22Rv1 (cell line): ENCODE data around the gene CALHM2.

ENCODE experiments used
- H3K27ac ChIP-seq: fragments of 450-650 bp; 2 replicates; pipeline ENCODE4 v1.5.1; 2017
- ZFX ChIP-seq: fragments of 450-650 bp; IDR thresholded peaks from 2 replicates; pipeline ENCODE4 v1.6.1; 2017; ENCODE audit warnings: antibody characterized with exemption, borderline replicate concordance
- TF ChIP-seq, protein P1 (sequence below): fragments of 450-650 bp; IDR thresholded peaks from 2 replicates; pipeline ENCODE4 v1.5.1; 2017; ENCODE audit warnings: mild to moderate bottlenecking

The CALHM2 gene

GRCh38 chr10:103441206-103441605 is 11.0 kb downstream of the CALHM2 start:
- H3K27ac ChIP-seq, result no peak overlapping the region
- TF ChIP-seq ZFX, result no peak
- TF ChIP-seq, protein P1, sequence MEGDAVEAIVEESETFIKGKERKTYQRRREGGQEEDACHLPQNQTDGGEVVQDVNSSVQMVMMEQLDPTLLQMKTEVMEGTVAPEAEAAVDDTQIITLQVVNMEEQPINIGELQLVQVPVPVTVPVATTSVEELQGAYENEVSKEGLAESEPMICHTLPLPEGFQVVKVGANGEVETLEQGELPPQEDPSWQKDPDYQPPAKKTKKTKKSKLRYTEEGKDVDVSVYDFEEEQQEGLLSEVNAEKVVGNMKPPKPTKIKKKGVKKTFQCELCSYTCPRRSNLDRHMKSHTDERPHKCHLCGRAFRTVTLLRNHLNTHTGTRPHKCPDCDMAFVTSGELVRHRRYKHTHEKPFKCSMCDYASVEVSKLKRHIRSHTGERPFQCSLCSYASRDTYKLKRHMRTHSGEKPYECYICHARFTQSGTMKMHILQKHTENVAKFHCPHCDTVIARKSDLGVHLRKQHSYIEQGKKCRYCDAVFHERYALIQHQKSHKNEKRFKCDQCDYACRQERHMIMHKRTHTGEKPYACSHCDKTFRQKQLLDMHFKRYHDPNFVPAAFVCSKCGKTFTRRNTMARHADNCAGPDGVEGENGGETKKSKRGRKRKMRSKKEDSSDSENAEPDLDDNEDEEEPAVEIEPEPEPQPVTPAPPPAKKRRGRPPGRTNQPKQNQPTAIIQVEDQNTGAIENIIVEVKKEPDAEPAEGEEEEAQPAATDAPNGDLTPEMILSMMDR, result no peak

DNA sequence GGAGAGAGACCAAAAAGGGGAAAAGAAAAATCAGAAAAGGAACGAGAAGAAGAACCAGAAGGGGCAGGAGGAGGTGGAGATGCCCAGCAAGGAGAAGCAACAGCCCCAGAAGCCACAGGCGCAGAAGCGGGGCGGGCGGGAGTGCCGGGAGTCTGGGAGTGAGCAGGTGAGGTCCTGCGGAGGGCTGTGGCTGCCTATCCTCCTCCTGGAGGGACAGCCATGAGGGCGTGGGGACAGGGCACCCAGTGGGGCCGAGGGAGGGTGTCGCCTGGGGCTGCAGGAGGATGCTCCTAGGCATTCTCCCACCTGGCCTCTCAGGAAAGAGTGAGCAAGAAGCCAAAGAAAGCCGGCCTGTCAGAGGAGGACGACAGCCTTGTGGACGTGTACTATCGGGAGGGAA is 11.8 kb downstream of the CALHM2 start:
- H3K27ac ChIP-seq, result no peak overlapping the region
- TF ChIP-seq, protein P1, result no peak
- no peak for TF ChIP-seq ZFX

DNA sequence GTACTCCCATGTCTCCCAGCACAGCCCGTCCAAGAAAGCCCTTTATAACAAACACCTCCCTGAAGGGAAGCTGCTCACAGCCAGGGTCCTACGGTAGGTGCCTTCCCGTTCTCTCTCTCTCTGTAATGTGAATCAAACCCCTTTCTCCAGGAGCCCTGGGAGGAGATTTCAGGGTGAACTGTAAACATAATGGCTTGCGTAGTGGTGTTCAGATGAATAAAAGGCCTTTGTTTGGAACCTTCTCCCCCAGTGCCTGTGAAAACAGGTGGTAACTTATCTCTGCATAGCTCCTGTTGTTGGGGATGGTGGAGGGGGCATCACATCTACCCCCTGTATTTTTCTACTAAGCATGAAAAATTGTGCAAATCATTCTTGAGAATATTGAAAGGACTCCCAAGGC is 12.4 kb downstream of the CALHM2 start:
- no peak overlapping the region for H3K27ac ChIP-seq
- TF ChIP-seq, protein P1, result no peak
- no peak for TF ChIP-seq ZFX

DNA sequence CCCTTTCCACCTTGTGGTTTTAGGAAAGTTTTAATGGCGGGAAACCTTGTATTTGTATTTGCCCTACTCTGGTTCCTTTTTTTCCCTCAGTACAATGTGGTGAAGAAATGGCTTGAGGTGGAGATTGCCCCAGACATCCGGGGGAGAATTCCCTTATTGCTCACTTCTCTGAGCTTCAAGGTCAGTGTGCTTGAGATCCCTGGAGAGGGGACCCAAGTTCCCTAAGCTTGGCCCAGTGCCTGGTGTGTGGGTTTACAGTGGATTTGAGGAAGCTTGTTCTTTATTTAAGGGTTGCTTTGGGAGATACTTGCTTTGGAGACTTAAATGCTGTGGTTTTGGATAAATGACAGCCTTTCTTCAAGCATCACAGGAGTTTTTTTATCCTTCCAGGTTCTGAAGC is 18.3 kb downstream of the CALHM2 start:
- TF ChIP-seq, protein P1, result no peak
- no peak for TF ChIP-seq ZFX

GRCh38 chr10:103431902-103432301 is 20.3 kb downstream of the CALHM2 start:
- no peak for TF ChIP-seq ZFX
- TF ChIP-seq, protein P1, result no peak
- H3K27ac ChIP-seq, result no peak overlapping the region

More for the DNA sequence above, 18.3 kb downstream of the CALHM2 start:
- H3K27ac ChIP-seq, result no peak overlapping the region

DNA sequence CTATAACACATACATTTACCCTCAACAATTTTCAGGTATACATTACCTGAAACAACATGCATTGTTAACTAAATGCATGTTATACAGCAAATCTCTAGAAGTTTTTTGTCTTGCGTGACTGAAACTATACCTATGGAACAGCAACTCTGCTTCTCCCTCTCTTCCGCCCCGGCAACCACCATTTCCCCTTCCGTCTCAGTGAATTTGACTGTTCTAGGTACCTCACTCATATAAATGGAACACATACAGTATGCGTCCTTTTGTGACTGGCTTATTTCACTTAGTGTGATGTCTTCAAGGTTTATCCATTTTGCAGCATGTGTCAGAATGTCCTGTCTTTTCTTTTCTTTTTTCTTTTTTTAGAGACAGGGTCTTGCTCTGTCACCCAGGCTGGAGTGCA is 22.5 kb downstream of the CALHM2 start:
- H3K27ac ChIP-seq, result no peak overlapping the region
- TF ChIP-seq, protein P1, result no peak
- TF ChIP-seq ZFX, result no peak

DNA sequence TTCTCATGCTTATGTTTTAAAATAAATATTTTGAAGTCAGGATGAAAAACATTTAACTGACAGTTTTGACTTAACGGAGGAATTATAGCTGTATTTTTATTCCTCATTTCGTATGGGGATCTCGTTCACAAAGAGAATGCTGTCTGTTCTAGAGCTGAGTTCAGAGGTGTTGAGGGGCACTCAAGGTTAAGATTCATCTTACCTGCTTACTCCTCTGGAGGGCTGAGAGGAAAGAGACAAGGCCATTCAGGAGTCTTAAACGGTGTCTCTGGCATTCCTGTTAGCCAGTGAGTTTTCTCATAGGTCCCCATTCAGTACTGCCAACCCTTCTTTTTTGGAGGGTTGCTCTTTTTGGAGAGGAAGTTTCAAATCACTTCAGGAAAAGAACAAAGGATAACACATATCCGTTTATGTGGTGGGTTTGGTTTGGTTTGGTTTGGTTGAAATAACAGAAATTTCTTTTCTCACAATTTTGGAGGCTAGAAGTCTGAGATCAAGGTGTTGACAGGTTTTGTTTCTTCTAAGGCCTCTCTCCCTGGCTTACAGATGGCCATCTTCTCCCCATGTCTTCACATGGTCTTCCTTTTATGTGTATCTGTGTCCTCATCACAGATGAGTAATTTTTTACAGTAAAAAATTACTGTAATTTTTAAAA is 23.1 kb downstream of the CALHM2 start:
- no peak overlapping the region for H3K27ac ChIP-seq
- TF ChIP-seq ZFX, result no peak
- TF ChIP-seq, protein P1, result no peak
